Measurements from ENCODE around the gene SLITRK3. TPM values are rescaled to one million over a fixed set of nuclear protein-coding genes. Genes with fewer than 3 reads are reported as not detected.

Gene SLITRK3
- total RNA-seq, 2 donors from 2014 or later: 0.17 to 0.48 TPM

DNA sequence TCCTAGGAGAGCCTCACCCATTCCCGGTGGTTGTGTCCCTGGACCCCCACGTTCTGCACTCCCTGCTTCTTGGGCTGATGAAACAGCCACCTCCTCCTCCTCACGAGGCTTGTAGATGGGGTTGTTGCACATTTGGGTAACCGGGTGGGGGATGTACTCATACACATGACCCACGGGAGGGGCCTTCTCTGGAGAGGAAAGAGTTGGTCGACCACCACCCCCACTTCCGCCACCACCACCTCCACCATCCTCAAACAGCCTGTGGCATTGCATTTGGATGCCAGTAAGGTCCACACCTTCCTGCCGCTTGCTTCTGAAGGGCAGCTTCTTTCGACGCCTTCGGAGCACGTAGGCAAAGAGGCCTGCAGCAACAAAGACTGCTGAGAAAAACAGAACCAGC, 7.7 kb downstream of the SLITRK3 start:
- H3K9ac ChIP-seq (ENCODE audit: low read depth in 2 of 2, low read length in 2 of 2): no peak overlapping the region
- H3K36me3 ChIP-seq: no peaks in the 10 kb centered on the region
- H3K4me1 ChIP-seq: no peaks in the 10 kb centered on the region
- H3K4me3 ChIP-seq: no peak overlapping the region
- peaks cover 7% of the 10 kb centered on the region for H3K27me3 ChIP-seq
- no peak for DNase-seq
- TF ChIP-seq, protein P1, sequence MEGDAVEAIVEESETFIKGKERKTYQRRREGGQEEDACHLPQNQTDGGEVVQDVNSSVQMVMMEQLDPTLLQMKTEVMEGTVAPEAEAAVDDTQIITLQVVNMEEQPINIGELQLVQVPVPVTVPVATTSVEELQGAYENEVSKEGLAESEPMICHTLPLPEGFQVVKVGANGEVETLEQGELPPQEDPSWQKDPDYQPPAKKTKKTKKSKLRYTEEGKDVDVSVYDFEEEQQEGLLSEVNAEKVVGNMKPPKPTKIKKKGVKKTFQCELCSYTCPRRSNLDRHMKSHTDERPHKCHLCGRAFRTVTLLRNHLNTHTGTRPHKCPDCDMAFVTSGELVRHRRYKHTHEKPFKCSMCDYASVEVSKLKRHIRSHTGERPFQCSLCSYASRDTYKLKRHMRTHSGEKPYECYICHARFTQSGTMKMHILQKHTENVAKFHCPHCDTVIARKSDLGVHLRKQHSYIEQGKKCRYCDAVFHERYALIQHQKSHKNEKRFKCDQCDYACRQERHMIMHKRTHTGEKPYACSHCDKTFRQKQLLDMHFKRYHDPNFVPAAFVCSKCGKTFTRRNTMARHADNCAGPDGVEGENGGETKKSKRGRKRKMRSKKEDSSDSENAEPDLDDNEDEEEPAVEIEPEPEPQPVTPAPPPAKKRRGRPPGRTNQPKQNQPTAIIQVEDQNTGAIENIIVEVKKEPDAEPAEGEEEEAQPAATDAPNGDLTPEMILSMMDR (IDR thresholded peaks at IDR 0.05): no peak
- intact Hi-C loops (cut with DNase I): loop anchor here (10.0 kb wide), 1 partner anchor 114 kb away; the partner anchor contains the start of gene SI
- no peaks in the 10 kb centered on the region for H3K9me3 ChIP-seq
- H3K27ac ChIP-seq: no peak overlapping the region

DNA sequence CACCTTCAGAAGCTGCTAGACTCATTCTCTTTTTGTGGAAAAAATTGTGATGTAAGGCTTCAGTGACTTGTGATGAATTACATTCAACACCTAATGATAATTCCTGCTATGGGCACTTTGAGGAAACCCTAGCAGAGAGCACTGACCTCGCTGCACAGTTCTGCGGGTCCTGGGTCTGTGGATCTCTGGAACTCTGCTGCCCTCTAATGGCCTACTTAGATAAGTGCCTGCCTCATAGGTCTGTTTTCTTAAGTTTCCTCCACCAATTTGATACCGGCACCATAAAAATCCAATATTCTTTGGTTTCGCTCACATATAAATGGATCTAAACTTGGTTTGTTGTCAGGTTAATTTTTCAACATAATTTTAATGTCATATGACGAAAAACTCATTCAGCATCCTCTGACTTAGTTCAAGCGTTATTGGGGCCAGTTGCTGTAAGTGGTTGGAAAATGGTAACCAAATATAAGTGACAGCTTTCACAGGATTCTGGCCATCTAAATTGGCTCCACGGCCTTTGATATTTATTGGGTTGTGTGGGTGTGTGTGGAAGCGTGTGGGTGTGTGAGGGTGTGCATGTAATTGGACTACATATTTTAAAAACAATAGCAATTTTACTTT, 10.4 kb downstream of the SLITRK3 start:
- Histone ChIP-seq H3K4me3 (no peak overlapping the region), H3K27me3 (no peaks in the 10 kb centered on the region), H3K9ac (ENCODE audit: low read depth in 2 of 2, low read length in 2 of 2) (no peak overlapping the region), H3K4me1 (no peaks in the 10 kb centered on the region), H3K36me3 (no peaks in the 10 kb centered on the region), H3K27ac (no peak overlapping the region), H3K9me3 (no peaks in the 10 kb centered on the region)
- TF ChIP-seq, protein P1 (IDR thresholded peaks at IDR 0.05): peak; percentile 77
- peak; percentile 72 for DNase-seq
- intact Hi-C loops (cut with DNase I): loop anchor here (10.0 kb wide), 1 partner anchor 111 kb away; the partner anchor contains the start of gene SI

DNA sequence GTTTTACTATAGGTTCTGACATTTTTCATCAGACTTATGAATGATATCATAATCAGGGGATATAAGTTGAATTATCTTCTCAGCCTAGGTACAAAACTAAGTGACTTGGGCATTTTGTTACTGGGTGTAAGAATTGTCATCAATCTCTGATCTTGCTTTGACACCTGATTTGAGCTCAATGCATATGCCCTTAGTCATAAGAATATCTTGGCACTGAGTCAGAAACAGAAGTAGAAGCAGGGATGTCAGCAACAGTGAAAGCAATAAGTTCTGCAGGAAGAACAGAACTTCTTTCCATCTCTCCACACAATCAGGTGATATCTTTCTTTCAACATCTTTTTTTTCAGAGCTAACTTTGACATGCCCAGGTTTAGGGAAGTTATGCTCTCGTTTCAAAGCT, 14.6 kb downstream of the SLITRK3 start:
- H3K27me3 ChIP-seq: no peaks in the 10 kb centered on the region
- TF ChIP-seq, protein P1 (IDR thresholded peaks at IDR 0.05): no peak
- no peak overlapping the region for H3K27ac ChIP-seq
- no peaks in the 10 kb centered on the region for H3K9me3 ChIP-seq
- no peak overlapping the region for H3K9ac ChIP-seq (ENCODE audit: low read depth in 2 of 2, low read length in 2 of 2)
- H3K36me3 ChIP-seq: no peaks in the 10 kb centered on the region
- intact Hi-C loops (cut with DNase I): loop anchor here (10.0 kb wide), 1 partner anchor 107 kb away; the partner anchor contains the start of gene SI
- H3K4me3 ChIP-seq: no peak overlapping the region
- no peaks in the 10 kb centered on the region for H3K4me1 ChIP-seq
- no peak for DNase-seq

DNA sequence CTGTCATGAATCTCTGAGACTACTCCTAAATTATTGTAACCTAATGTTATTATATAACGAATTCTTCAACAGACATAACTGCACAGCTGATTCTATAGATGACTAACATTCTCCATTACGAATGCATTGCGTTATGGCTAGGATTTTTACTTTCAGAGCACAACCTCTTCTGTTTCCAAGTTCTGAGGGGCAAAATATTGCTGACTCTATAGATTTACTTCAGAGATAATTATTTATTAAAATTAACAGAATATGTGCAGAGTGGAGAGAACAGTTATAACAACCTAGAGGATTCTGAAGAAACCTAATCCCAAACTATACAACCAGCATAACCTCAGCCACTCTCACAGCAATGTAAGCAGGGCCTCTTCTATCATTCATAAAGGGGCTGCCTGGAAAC, 25.9 kb downstream of the SLITRK3 start:
- DNase-seq: no peak
- H3K27ac ChIP-seq: no peak overlapping the region
- TF ChIP-seq, protein P1 (IDR thresholded peaks at IDR 0.05): no peak
- no peak overlapping the region for H3K4me3 ChIP-seq
- no peak overlapping the region for H3K9ac ChIP-seq (ENCODE audit: low read depth in 2 of 2, low read length in 2 of 2)
- no peaks in the 10 kb centered on the region for H3K27me3 ChIP-seq
- no peaks in the 10 kb centered on the region for H3K9me3 ChIP-seq
- no peaks in the 10 kb centered on the region for H3K36me3 ChIP-seq
- intact Hi-C loops (cut with DNase I): no loop called here
- no peaks in the 10 kb centered on the region for H3K4me1 ChIP-seq

DNA sequence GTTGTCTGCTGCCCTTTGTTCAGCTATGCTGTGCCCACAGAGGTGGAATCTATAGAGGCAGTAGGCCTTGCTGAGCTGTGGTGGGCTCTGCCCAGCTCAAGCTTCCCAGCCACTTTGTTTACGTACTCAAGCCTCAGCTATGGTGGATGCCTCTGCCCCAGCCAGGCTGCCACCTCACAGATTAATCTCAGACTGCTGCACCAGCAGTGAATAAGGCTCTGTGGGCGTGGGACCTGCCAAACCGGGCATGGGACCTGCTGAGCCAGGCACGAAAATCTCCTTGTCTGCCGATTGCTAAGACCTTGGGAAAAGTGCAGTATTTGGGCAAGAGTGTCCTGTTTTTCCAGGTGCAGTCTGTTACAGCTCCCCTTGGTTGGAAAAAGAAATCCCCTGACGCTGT, 26.8 kb downstream of the SLITRK3 start:
- Histone ChIP-seq H3K4me3 (no peak overlapping the region), H3K27me3 (no peaks in the 10 kb centered on the region), H3K4me1 (no peaks in the 10 kb centered on the region), H3K27ac (no peak overlapping the region), H3K9me3 (no peaks in the 10 kb centered on the region), H3K9ac (ENCODE audit: low read depth in 2 of 2, low read length in 2 of 2) (no peak overlapping the region), H3K36me3 (no peaks in the 10 kb centered on the region)
- no peak for DNase-seq
- intact Hi-C loops (cut with DNase I): no loop called here
- TF ChIP-seq, protein P1 (IDR thresholded peaks at IDR 0.05): no peak

Data from colonic mucosa (tissue), 4 donors.